Measurements from ENCODE around the gene C11orf68.

- TF ChIP-seq POLR2A (IDR thresholded peaks at IDR 0.05) (no peak), CTCF (IDR thresholded peaks at IDR 0.05) (no peak)
Measured at GRCh38 chr11:65946655-65947054, 27.8 kb upstream of the C11orf68 start.
